H1 (cell line): ENCODE measurements around the gene EPB41L4A. TPM values are rescaled to one million over a fixed set of nuclear protein-coding genes. Genes with fewer than 3 reads are reported as not detected.

Source experiments
- CTCF ChIA-PET: fragments of 300-600 bp; sonication (Branson Sonifier 250); formaldehyde crosslinking; loops from one replicate; lab custom pipeline; 2021; ENCODE audit not compliant: partially characterized antibody; lab: Charles Lee
- POLR2A ChIA-PET: fragments of 300-600 bp; sonication (Branson Sonifier 250); formaldehyde crosslinking; loops from one replicate; lab custom pipeline; 2021; ENCODE audit warnings: inconsistent platforms; ENCODE audit not compliant: partially characterized antibody; lab: Charles Lee
- DNase-seq, 2 experiments: peaks; one replicate each; pipeline versions ENCODE4 v3.0.0 to v3.0.0-alpha.2; 2010 to 2022; ENCODE audit warnings: low spot score in 2 of 2, low read depth in 1 of 2, mixed read lengths in 1 of 2
- FAIRE-seq: peaks from 2 replicates; lab custom pipeline; 2011; peaks lifted over from hg19 to GRCh38; lab: Jason Lieb, UNC
- H2AFZ ChIP-seq: 2 replicates; pipeline ENCODE4 v1.8.1; 2012; ENCODE audit warnings: low read length, inconsistent platforms
- H2AK5ac ChIP-seq: 2 replicates; pipeline ENCODE4 v1.6.1; 2013; ENCODE audit warnings: low read depth, low read length
- H2BK120ac ChIP-seq: replicated peaks from 2 replicates; pipeline ENCODE3; 2013; ENCODE audit warnings: low read depth, low read length, inconsistent platforms
- H2BK12ac ChIP-seq: 2 replicates; pipeline ENCODE4 v1.6.1; 2013; ENCODE audit warnings: low read depth, low read length
- H2BK15ac ChIP-seq: 2 replicates; pipeline ENCODE4 v1.6.1; 2013; ENCODE audit warnings: low read length
- H2BK20ac ChIP-seq: 2 replicates; pipeline ENCODE4 v1.6.1; 2013; ENCODE audit warnings: low read length
- H2BK5ac ChIP-seq: 2 replicates; pipeline ENCODE4 v1.6.1; 2013; ENCODE audit warnings: low read depth, low read length
- H3K14ac ChIP-seq: 2 replicates; pipeline ENCODE4 v1.6.1; 2013; ENCODE audit warnings: inconsistent platforms; ENCODE audit not compliant: insufficient read length
- H3K18ac ChIP-seq: 2 replicates; pipeline ENCODE4 v1.6.1; 2013; ENCODE audit warnings: low read length; ENCODE audit errors: extremely low read depth
- H3K23ac ChIP-seq: 2 replicates; pipeline ENCODE4 v1.6.1; 2013; ENCODE audit warnings: inconsistent platforms; ENCODE audit not compliant: insufficient read length
- H3K23me2 ChIP-seq: 2 replicates; pipeline ENCODE4 v1.6.1; 2013; ENCODE audit warnings: low read depth, low read length
- H3K27ac ChIP-seq: 2 replicates; pipeline ENCODE4 v1.6.1; 2011; ENCODE audit warnings: low read depth, low read length, inconsistent platforms
- H3K27me3 ChIP-seq, 4 experiments: replicated peaks in 1 of 4; 1 replicate in 1 of 4; 2 replicates in 3 of 4; pipeline versions ENCODE4 v1.6.1 to v1.8.1; 2011 to 2013; ENCODE audit warnings: low read length in 3 of 4, mild to moderate bottlenecking in 3 of 4, inconsistent platforms in 2 of 4, mixed read lengths in 2 of 4, moderate library complexity in 1 of 4; ENCODE audit not compliant: control insufficient read depth in 3 of 4, insufficient read depth in 3 of 4; ENCODE audit errors: extremely low read depth in 1 of 4
- H3K36me3 ChIP-seq, 4 experiments: 2 replicates each; pipeline versions ENCODE4 v1.6.1 to v1.8.1; 2011 to 2013; ENCODE audit warnings: mild to moderate bottlenecking in 4 of 4, low read length in 3 of 4, moderate library complexity in 2 of 4, control low read depth in 1 of 4, inconsistent platforms in 1 of 4; ENCODE audit not compliant: insufficient read depth in 4 of 4, control insufficient read depth in 2 of 4
- H3K4ac ChIP-seq: replicated peaks from 2 replicates; pipeline ENCODE3; 2013; ENCODE audit warnings: low read length, low read depth, mixed read lengths, inconsistent platforms; ENCODE audit not compliant: insufficient read length
- H3K4me1 ChIP-seq, 4 experiments: replicated peaks in 1 of 4; 1 replicate in 1 of 4; 2 replicates in 3 of 4; pipeline versions ENCODE4 v1.6.1 to v1.8.1; 2011 to 2013; ENCODE audit warnings: low read length in 3 of 4, inconsistent platforms in 2 of 4, mixed read lengths in 1 of 4; ENCODE audit not compliant: insufficient read depth in 4 of 4, control insufficient read depth in 3 of 4
- H3K4me2 ChIP-seq, 2 experiments: 2 replicates each; pipeline versions ENCODE4 v1.6.1 to v1.8.1; 2011 to 2013; ENCODE audit warnings: low read depth in 2 of 2, low read length in 2 of 2, control low read depth in 1 of 2, inconsistent platforms in 1 of 2, mild to moderate bottlenecking in 1 of 2; ENCODE audit not compliant: insufficient read depth in 1 of 2
- H3K4me3 ChIP-seq, 4 experiments: fragments of 200-600, 300-600 bp in 1 of 4; sonication (generic), shearing (Covaris generic), sonication (Bioruptor Twin) in 1 of 4; 2 replicates each; pipeline versions ENCODE4 v1.5.1 to v1.8.1; 2011 to 2016; ENCODE audit warnings: low read length in 4 of 4, low read depth in 3 of 4, control low read depth in 2 of 4, inconsistent platforms in 2 of 4, mild to moderate bottlenecking in 2 of 4, mixed read lengths in 1 of 4, moderate library complexity in 1 of 4; ENCODE audit not compliant: insufficient read depth in 2 of 4; ENCODE audit errors: extremely low read depth in 1 of 4
- H3K56ac ChIP-seq: replicated peaks from 2 replicates; pipeline ENCODE3; 2013; ENCODE audit warnings: low read depth, mild to moderate bottlenecking, mixed read lengths, low read length, inconsistent platforms; ENCODE audit not compliant: insufficient read length
- H3K79me1 ChIP-seq: 2 replicates; pipeline ENCODE4 v1.6.1; 2013; ENCODE audit warnings: low read depth, low read length, control low read depth
- H3K79me2 ChIP-seq, 2 experiments: 2 replicates each; pipeline versions ENCODE4 v1.6.1 to v1.8.1; 2012 to 2013; ENCODE audit warnings: low read length in 2 of 2, mild to moderate bottlenecking in 2 of 2, inconsistent platforms in 1 of 2; ENCODE audit not compliant: insufficient read depth in 2 of 2, control insufficient read depth in 1 of 2
- H3K9ac ChIP-seq, 4 experiments: replicated peaks in 1 of 4; 1 replicate in 1 of 4; 2 replicates in 3 of 4; pipeline versions ENCODE4 v1.6.1 to v1.8.1; 2011 to 2013; ENCODE audit warnings: low read depth in 3 of 4, low read length in 3 of 4, control low read depth in 2 of 4, mild to moderate bottlenecking in 2 of 4, moderate library complexity in 2 of 4, inconsistent platforms in 1 of 4; ENCODE audit errors: extremely low read depth in 1 of 4
- H3K9me3 ChIP-seq, 2 experiments: 2 replicates each; pipeline versions ENCODE4 v1.6.1 to v1.8.1; 2012 to 2013; ENCODE audit warnings: mild to moderate bottlenecking in 2 of 2, moderate library complexity in 2 of 2, control low read depth in 1 of 2, inconsistent platforms in 1 of 2, low read depth in 1 of 2, low read length in 1 of 2, mixed read lengths in 1 of 2; ENCODE audit not compliant: insufficient read depth in 2 of 2
- H4K20me1 ChIP-seq, 2 experiments: replicated peaks in 1 of 2; 2 replicates each; pipeline versions ENCODE3 to v1.8.1; 2011 to 2013; ENCODE audit warnings: inconsistent platforms in 2 of 2, low read length in 2 of 2, mild to moderate bottlenecking in 1 of 2; ENCODE audit not compliant: insufficient read depth in 2 of 2, control insufficient read depth in 1 of 2
- H4K5ac ChIP-seq: 2 replicates; pipeline ENCODE4 v1.6.1; 2013; ENCODE audit warnings: low read length, low read depth, mixed read lengths, inconsistent platforms; ENCODE audit not compliant: insufficient read length
- H4K8ac ChIP-seq: 2 replicates; pipeline ENCODE4 v1.8.0; 2013; ENCODE audit warnings: mild to moderate bottlenecking, moderate library complexity, low read length, inconsistent platforms; ENCODE audit not compliant: insufficient read depth; ENCODE audit errors: extremely low read depth
- H4K91ac ChIP-seq: replicated peaks from 2 replicates; pipeline ENCODE3; 2013; ENCODE audit warnings: low read length, mixed read lengths, inconsistent platforms; ENCODE audit not compliant: insufficient read length
- ASH2L ChIP-seq: fragments of 200-600, 300-600 bp; sonication (generic); IDR thresholded peaks from one replicate; pipeline ENCODE4 v1.7.1; 2017; ENCODE audit warnings: low read length
- ATF3 ChIP-seq: IDR thresholded peaks from 2 replicates; pipeline ENCODE4 v1.6.1; 2011; ENCODE audit warnings: low read depth, mild to moderate bottlenecking, low read length; ENCODE audit not compliant: insufficient read depth
- CEBPB ChIP-seq: IDR thresholded peaks from 2 replicates; pipeline ENCODE4 v1.6.1; 2012; ENCODE audit warnings: low read depth, low read length
- CREB1 ChIP-seq: IDR thresholded peaks from 2 replicates; pipeline ENCODE4 v1.6.1; 2012; ENCODE audit warnings: inconsistent platforms
- HDAC2 ChIP-seq, 2 experiments: fragments of 300-600 bp in 1 of 2; sonication (generic) in 1 of 2; IDR thresholded peaks; 2 replicates each; pipeline ENCODE4 v1.6.1; 2011 to 2012; ENCODE audit warnings: low read depth in 2 of 2, low read length in 2 of 2, mild to moderate bottlenecking in 2 of 2, moderate library complexity in 2 of 2, borderline replicate concordance in 1 of 2, inconsistent platforms in 1 of 2
- KDM1A ChIP-seq: fragments of 200-600, 300-600 bp; sonication (generic); IDR thresholded peaks from 2 replicates; pipeline ENCODE4 v1.7.1; 2016; ENCODE audit warnings: mild to moderate bottlenecking, low read length, borderline replicate concordance
- RFX5 ChIP-seq: IDR thresholded peaks from 2 replicates; pipeline ENCODE4 v1.6.1; 2011; ENCODE audit warnings: low read depth, low read length, improper control_type of control experiment, borderline replicate concordance
- SUZ12 ChIP-seq: fragments of 200-600 bp; sonication (generic); IDR thresholded peaks from 2 replicates; pipeline ENCODE4 v1.6.1; 2012; ENCODE audit warnings: mild to moderate bottlenecking, inconsistent platforms, low read length, moderate library complexity, mixed read lengths
- TCF12 ChIP-seq: IDR thresholded peaks from 2 replicates; pipeline ENCODE4 v1.6.1; 2011; ENCODE audit warnings: low read depth, mild to moderate bottlenecking, low read length
- WGBS, 2 experiments: shearing (Covaris generic) in 1 of 2; methylation state at CpG; one replicate each; pipeline versions ENCODE4 v1.1.6 to v1.1.7; 2013 to 2015; ENCODE audit warnings: low lambda C conversion rate in 2 of 2, mixed read lengths in 2 of 2, inconsistent platforms in 1 of 2, low coverage in 1 of 2, missing lambda C conversion rate in 1 of 2; ENCODE audit not compliant: insufficient replicate concordance in 2 of 2, insufficient coverage in 1 of 2, insufficient read length in 1 of 2; ENCODE audit errors: extremely low coverage in 1 of 2, missing lambda C conversion rate in 1 of 2; 5-methylcytosine and 5-hydroxymethylcytosine counted together
- polyA plus RNA-seq, 7 experiments: library from polyadenylated mRNA; depleted of rRNA in 3 of 7; stranded (reverse) in 5 of 7; unstranded in 2 of 7; fragments of >200 nt in 5 of 7; fragments of 200-250 nt in 2 of 7; gene quantifications; 1 replicate in 5 of 7; 2 replicates in 1 of 7; 4 replicates in 1 of 7; pipeline versions ENCODE4 v1.2.1 to v1.2.3, GENCODE V29; 2011 to 2013; ENCODE audit warnings: missing spikeins in 2 of 7, mixed read lengths in 2 of 7
- total RNA-seq: library from RNA; stranded (reverse); fragmentation: NEBNext Ultra II Directional; extraction: Animal tissue kit (Norgen Biotek cat#: 25700); gene quantifications from 2 replicates; pipeline ENCODE4 v1.2.1, GENCODE V29; 2021
- TF ChIP-seq, protein P1 (sequence below), 3 experiments: IDR thresholded peaks; 1 replicate in 2 of 3; 2 replicates in 1 of 3; pipeline versions ENCODE4 v1.5.1 to v1.6.1; 2011; ENCODE audit warnings: low read length in 3 of 3, mild to moderate bottlenecking in 3 of 3, inconsistent platforms in 2 of 3, low read depth in 1 of 3, moderate library complexity in 1 of 3; ENCODE audit not compliant: insufficient read depth in 1 of 3; ENCODE audit errors: control extremely low read depth in 1 of 3

Gene EPB41L4A
- total and polyA plus RNA-seq, 2 of the 8 experiments (the other 6 are each of a cell fraction or from before 2014, with no cell fraction given), result 1.6 to 4.6 TPM

DNA sequence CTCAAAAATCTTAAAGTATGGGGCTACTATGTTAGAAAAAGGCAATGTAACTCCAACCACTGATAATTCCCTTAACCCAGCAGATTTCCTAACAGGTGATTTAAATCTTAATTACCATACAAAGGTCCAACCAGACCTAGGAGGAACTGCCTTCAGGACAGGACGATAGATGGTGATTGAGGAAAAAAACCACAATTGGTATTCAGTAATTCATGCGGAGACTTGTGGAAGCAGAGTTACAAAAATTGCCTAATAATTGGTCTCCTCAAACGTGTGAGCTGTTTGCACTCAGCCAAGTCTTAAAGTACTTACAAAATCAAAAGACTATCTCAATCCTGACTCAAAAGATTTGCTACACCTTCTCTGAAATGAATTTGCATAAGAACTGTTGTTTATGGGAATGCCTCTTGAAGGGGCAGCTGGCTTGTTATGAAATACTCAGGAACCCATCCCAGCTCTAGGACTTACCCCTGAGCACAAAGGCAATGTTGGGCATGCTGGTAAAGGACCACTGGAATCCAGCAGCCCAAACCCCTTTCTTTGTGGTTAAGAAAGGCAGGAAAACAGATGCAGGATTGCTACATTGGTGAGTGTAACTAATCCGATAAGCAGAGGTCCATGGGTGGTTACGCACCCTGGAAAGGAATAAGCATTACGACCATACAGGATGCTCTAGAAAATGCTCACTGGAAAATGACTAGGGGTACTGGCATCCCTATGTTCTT, 26.7 kb upstream of the EPB41L4A start:
- no peak overlapping the region for H4K91ac ChIP-seq
- H2BK5ac ChIP-seq, result no peak overlapping the region
- no peak overlapping the region for H3K14ac ChIP-seq
- DNase-seq (no peak), FAIRE-seq (no peak)
- POLR2A ChIA-PET, result no interaction called here
- no peak overlapping the region for H2BK12ac ChIP-seq
- H3K9ac ChIP-seq, result no peak overlapping the region
- H2BK15ac ChIP-seq, result no peak overlapping the region
- no peak overlapping the region for H3K27ac ChIP-seq
- H4K5ac ChIP-seq, result no peak overlapping the region
- H2BK20ac ChIP-seq, result no peak overlapping the region
- WGBS, 2 experiments, result 90% methylated on average over 6 of the region's 6 CpGs; no CpG with 5 or more reads in 1 of the 2 experiments
- CTCF ChIA-PET, result interaction anchor here (0.8 to 1.3 kb wide), 2 partner anchors 25 to 35 kb away, joined by 3 read pairs; no protein-coding TSS in a partner anchor
- no peak overlapping the region for H3K4me3 ChIP-seq
- H3K36me3 ChIP-seq, result no peaks in the 10 kb centered on the region
- H2AFZ ChIP-seq, result no peak overlapping the region
- no peak overlapping the region for H3K18ac ChIP-seq
- no peak overlapping the region for H2AK5ac ChIP-seq
- no peaks in the 10 kb centered on the region for H3K27me3 ChIP-seq
- no peak overlapping the region for H4K8ac ChIP-seq
- no peaks in the 10 kb centered on the region for H3K79me1 ChIP-seq
- H3K4ac ChIP-seq, result no peak overlapping the region
- H3K4me2 ChIP-seq, result no peak overlapping the region
- no peaks in the 10 kb centered on the region for H3K9me3 ChIP-seq
- no peaks in the 10 kb centered on the region for H3K79me2 ChIP-seq
- H3K23ac ChIP-seq, result no peak overlapping the region
- no peak overlapping the region for H2BK120ac ChIP-seq
- H3K23me2 ChIP-seq, result no peaks in the 10 kb centered on the region
- H3K4me1 ChIP-seq, result no peaks in the 10 kb centered on the region; a peak in 1 of 7 replicates
- no peaks in the 10 kb centered on the region for H4K20me1 ChIP-seq
- H3K56ac ChIP-seq, result no peak overlapping the region
- TF ChIP-seq, protein P1, sequence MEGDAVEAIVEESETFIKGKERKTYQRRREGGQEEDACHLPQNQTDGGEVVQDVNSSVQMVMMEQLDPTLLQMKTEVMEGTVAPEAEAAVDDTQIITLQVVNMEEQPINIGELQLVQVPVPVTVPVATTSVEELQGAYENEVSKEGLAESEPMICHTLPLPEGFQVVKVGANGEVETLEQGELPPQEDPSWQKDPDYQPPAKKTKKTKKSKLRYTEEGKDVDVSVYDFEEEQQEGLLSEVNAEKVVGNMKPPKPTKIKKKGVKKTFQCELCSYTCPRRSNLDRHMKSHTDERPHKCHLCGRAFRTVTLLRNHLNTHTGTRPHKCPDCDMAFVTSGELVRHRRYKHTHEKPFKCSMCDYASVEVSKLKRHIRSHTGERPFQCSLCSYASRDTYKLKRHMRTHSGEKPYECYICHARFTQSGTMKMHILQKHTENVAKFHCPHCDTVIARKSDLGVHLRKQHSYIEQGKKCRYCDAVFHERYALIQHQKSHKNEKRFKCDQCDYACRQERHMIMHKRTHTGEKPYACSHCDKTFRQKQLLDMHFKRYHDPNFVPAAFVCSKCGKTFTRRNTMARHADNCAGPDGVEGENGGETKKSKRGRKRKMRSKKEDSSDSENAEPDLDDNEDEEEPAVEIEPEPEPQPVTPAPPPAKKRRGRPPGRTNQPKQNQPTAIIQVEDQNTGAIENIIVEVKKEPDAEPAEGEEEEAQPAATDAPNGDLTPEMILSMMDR (IDR thresholded peaks at IDR 0.05; ENCODE audit: control extremely low read depth in 1 of 3, insufficient read depth in 1 of 3, low read depth in 1 of 3, low read length in 3 of 3), result no peak
- TF ChIP-seq KDM1A (no peak), SUZ12 (no peak), CREB1 (no peak), TCF12 (no peak), ATF3 (no peak), CEBPB (no peak), RFX5 (no peak), ASH2L (no peak), HDAC2 (IDR thresholded peaks at IDR 0.05; ENCODE audit: borderline replicate concordance in 1 of 2, low read depth in 2 of 2, low read length in 2 of 2) (no peak)
